Measurements from ENCODE around the gene ADGRB3.

DNA sequence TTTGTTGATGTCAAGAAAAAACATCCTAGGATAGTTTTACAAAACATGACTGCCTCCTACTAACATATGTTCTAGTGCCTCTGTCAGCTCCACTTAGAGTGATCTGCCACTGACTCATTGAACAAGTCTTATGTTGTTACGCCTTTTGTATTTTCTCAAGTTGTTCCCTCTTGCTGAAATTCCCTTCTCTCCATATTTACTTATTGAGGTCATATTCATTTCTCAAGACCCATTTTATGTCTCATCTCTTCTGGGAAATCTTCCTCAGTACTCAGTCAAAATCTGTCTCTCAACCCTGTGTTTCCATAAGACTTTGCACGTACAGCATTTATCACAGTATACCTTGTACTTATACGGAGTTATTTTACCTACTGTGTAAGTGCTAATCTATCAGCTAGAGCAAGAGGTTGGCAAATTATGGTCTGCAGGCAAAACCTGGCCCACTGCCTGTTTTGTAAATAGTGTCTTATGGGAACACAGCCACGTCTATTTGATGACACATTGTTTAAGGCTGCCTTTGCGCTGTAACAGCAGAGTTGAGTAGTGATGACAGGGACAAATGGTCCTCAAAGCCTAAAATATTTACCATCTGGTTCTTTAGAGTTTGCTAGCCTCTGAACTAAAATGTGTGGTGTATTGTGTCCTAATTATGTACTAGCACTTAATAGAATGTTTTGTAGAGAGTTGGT is 83.4 kb downstream of the ADGRB3 start:
- TF ChIP-seq, protein P1, sequence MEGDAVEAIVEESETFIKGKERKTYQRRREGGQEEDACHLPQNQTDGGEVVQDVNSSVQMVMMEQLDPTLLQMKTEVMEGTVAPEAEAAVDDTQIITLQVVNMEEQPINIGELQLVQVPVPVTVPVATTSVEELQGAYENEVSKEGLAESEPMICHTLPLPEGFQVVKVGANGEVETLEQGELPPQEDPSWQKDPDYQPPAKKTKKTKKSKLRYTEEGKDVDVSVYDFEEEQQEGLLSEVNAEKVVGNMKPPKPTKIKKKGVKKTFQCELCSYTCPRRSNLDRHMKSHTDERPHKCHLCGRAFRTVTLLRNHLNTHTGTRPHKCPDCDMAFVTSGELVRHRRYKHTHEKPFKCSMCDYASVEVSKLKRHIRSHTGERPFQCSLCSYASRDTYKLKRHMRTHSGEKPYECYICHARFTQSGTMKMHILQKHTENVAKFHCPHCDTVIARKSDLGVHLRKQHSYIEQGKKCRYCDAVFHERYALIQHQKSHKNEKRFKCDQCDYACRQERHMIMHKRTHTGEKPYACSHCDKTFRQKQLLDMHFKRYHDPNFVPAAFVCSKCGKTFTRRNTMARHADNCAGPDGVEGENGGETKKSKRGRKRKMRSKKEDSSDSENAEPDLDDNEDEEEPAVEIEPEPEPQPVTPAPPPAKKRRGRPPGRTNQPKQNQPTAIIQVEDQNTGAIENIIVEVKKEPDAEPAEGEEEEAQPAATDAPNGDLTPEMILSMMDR (IDR thresholded peaks at IDR 0.05; ENCODE audit: low read length), result no peak
- TF ChIP-seq EZH2 (optimal IDR thresholded peaks at IDR 0.05; ENCODE audit: low read depth, low read length), result no peak
- TF ChIP-seq EZH2phosphoT487 (IDR thresholded peaks at IDR 0.05; ENCODE audit: low read length), result no peak
